ENCODE data around the gene LCNL1. TPM values are rescaled to one million over a fixed set of nuclear protein-coding genes. Genes with fewer than 3 reads are reported as not detected.

LCNL1 gene
- total RNA-seq, 1 donor from 2014 or later: not detected

DNA sequence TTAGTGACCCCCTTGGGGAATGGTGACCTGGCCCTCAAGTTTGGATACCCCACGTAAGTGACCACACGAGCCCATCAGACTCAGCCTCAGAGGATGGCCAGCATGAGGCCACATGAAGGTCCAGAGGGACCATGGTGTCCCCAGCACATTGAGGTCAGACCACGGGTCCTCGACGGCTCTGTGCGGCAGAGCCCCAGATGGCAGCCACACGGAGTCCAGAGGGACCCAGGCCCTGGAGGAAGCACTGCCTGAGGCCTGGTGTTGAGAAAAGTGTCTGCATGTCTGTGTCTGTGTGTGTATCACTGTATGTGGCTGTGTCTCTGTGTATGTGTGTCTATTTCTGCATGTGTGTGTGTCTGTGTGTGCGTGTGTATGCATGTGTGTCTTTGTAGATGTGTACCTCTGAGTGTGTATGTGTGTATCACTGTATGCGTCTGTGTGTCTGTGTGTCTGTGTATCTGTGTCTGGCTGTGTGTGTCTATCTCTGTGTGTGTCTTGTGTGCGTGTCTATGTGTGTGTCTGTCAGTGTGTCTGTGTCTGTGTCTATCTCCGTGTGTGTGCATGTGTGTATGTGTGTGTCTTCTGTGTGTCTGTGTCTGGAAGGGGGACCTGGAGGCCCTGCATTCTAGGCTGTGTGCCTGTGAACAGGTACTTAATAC is 992 bp downstream of the LCNL1 start:
- H3K4me3 Mint-ChIP-seq (ENCODE audit: low read depth): no peak overlapping the region
- no peaks in the 10 kb centered on the region for H3K4me1 Mint-ChIP-seq (ENCODE audit: low read depth)
- peaks cover 13% of the 10 kb centered on the region for H3K27me3 Mint-ChIP-seq
- H3K36me3 Mint-ChIP-seq (ENCODE audit: insufficient read depth): no peaks in the 10 kb centered on the region
- no peak for TF ChIP-seq CTCF (IDR thresholded peaks at IDR 0.05; ENCODE audit: unreplicated experiment)
- no peaks in the 10 kb centered on the region for H3K9me3 Mint-ChIP-seq (ENCODE audit: low read depth)
- no peak overlapping the region for H3K27ac Mint-ChIP-seq
- DNase-seq (ENCODE audit: low spot score, unreplicated experiment): no peak

DNA sequence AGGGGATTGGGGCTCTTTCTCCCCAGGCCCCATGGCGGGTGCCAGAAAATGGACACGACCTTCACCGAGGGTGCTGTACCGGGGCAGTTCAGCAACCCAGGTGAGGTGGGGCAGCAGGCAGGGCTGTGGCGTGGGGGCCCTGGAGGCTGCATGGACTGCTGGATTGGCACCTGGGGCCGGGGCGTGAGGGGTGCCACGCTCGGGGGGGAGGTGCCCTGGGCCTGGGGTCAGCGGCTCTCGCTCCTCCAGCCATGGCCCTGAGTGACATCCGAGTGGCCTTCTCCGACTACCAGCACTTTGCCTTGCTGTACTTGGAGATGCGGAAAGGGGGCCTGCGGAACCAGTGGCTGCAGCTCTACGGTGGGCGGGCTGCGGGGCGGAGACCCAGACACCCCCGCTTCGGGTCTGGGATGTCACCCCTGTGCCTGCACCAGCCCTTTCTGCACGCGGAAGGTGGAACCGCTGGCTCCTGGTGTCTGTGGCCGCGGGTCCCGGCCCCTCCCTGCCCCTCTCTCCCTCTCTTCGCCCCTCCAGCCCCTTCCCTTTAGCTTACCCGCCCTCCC is 1.8 kb downstream of the LCNL1 start:
- peaks cover 6% of the 10 kb centered on the region for H3K4me1 Mint-ChIP-seq (ENCODE audit: low read depth)
- peaks cover 13% of the 10 kb centered on the region for H3K27me3 Mint-ChIP-seq
- H3K27ac Mint-ChIP-seq: no peak overlapping the region
- H3K9me3 Mint-ChIP-seq (ENCODE audit: low read depth): no peaks in the 10 kb centered on the region
- H3K36me3 Mint-ChIP-seq (ENCODE audit: insufficient read depth): no peaks in the 10 kb centered on the region
- no peak for TF ChIP-seq CTCF (IDR thresholded peaks at IDR 0.05; ENCODE audit: unreplicated experiment)
- H3K4me3 Mint-ChIP-seq (ENCODE audit: low read depth): no peak overlapping the region
- DNase-seq (ENCODE audit: low spot score, unreplicated experiment): no peak

GRCh38 chr9:136985027-136985602 is 2.3 kb downstream of the LCNL1 start:
- Mint-ChIP-seq H3K4me1 (ENCODE audit: low read depth) (peaks cover 9% of the 10 kb centered on the region), H3K4me3 (ENCODE audit: low read depth) (no peak overlapping the region), H3K9me3 (ENCODE audit: low read depth) (no peaks in the 10 kb centered on the region), H3K27me3 (peaks cover 13% of the 10 kb centered on the region), H3K27ac (no peak overlapping the region), H3K36me3 (ENCODE audit: insufficient read depth) (no peaks in the 10 kb centered on the region)
- no peak for DNase-seq (ENCODE audit: low spot score, unreplicated experiment)
- no peak for TF ChIP-seq CTCF (IDR thresholded peaks at IDR 0.05; ENCODE audit: unreplicated experiment)

- no peaks in the 10 kb centered on the region for H3K9me3 Mint-ChIP-seq (ENCODE audit: low read depth)
- no peak overlapping the region for H3K4me3 Mint-ChIP-seq (ENCODE audit: low read depth)
These were observed 3.1 kb downstream of the LCNL1 start for GRCh38 chr9:136985853-136986252.

GRCh38 chr9:136988872-136989271 is 6.1 kb downstream of the LCNL1 start:
- Mint-ChIP-seq H3K36me3 (ENCODE audit: insufficient read depth) (no peaks in the 10 kb centered on the region), H3K4me3 (ENCODE audit: low read depth) (no peak overlapping the region), H3K27ac (peak overlapping the region; percentile 86), H3K27me3 (peaks cover 5% of the 10 kb centered on the region), H3K4me1 (ENCODE audit: low read depth) (peaks cover 9% of the 10 kb centered on the region), H3K9me3 (ENCODE audit: low read depth) (no peaks in the 10 kb centered on the region)
- no peak for DNase-seq (ENCODE audit: low spot score, unreplicated experiment)
- TF ChIP-seq CTCF (IDR thresholded peaks at IDR 0.05; ENCODE audit: unreplicated experiment): no peak

More at GRCh38 chr9:136985853-136986252, 3.1 kb downstream of the LCNL1 start:
- no peak for DNase-seq (ENCODE audit: low spot score, unreplicated experiment)
- Mint-ChIP-seq H3K4me1 (ENCODE audit: low read depth) (peaks cover 9% of the 10 kb centered on the region), H3K27me3 (peaks cover 8% of the 10 kb centered on the region), H3K27ac (no peak overlapping the region), H3K36me3 (ENCODE audit: insufficient read depth) (no peaks in the 10 kb centered on the region)
- TF ChIP-seq CTCF (IDR thresholded peaks at IDR 0.05; ENCODE audit: unreplicated experiment): no peak

All from progenitor cell of endocrine pancreas (in vitro differentiated cells).